MV-4-11 (cell line): ENCODE results near the gene ANAPC13.

Source experiments
- DNase-seq: peaks from one replicate; lab custom pipeline; 2025; lab: John Stamatoyannopoulos, UW

The ANAPC13 gene

DNA sequence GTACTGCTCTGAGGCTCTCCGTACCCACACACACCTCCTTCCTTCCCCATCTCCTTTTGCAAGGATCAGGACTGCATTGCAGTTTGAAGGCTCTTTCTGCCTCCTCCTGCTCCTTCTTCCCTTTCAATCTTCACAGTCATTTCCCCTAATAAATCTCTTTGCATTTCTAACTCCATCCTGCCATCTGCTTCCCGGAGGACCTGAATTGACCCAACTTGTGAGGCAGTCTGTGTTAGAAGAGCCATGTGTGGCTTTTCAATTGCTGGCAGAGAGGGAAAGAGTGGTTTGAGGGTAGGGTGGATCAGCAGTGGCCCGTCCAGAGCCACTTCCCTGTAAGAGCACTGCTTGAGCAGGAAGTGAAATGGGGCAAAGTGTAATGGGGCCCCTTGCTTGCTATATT lies 35.8 kb downstream of the ANAPC13 start:
- DNase-seq, result peak; percentile 64

DNA sequence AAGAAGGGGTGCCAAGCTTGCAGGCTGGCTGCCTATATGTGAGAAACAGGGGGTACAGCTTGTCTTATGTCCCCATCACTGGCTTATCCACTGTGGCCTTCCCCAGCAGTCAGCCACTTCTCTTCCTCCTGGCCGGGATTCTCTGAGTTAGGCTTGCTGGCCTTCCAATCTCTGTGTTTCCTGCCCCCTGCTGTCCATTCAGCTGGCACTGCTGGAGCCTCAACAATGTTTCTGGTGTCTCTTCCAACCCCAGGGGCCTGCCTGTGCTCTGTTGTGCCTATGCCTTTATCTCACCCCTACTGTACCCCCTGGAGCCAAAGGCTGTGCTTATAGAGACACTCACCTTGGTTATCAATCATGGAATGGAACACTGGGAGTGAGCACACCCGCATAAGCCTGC lies 36.5 kb downstream of the ANAPC13 start:
- no peak for DNase-seq

DNA sequence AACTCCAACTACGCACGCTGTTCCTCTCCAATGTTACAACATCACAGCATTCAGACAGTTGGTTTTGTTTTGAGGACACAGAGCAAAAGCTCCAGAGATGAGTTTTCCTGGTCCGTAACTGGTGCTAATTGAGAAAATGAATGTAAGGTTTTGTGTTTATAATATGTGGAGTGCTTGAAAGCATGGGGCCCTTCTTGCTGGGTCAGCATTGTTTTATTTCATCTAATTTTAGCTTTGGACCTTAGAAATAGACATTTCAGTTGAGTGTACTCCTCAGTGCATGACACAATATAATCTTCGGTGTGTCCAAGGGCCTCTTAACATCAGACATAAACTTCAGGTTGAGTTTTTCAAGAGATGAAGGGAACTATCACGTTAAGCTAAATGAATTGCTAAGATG lies 37.1 kb downstream of the ANAPC13 start:
- no peak for DNase-seq

DNA sequence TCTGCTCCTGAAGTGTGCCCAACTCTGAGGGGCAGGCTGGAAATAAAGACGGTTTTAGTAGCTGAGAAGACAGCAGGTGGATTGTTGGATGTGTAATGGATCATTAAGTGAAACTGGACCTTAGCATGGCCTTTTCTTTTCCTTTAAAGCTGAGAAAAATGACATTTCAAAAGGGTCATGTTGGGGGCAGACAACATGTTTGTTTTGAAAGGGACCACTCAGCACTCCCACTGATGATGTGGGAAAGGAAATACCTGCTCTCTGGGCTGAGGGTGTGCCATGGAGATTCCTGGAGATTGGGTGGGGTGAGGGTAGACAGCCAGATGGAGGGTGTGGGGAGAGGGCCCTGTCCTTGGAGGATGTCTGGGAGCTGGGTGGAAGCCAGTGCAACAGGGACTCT lies 38.4 kb downstream of the ANAPC13 start:
- DNase-seq, result no peak

DNA sequence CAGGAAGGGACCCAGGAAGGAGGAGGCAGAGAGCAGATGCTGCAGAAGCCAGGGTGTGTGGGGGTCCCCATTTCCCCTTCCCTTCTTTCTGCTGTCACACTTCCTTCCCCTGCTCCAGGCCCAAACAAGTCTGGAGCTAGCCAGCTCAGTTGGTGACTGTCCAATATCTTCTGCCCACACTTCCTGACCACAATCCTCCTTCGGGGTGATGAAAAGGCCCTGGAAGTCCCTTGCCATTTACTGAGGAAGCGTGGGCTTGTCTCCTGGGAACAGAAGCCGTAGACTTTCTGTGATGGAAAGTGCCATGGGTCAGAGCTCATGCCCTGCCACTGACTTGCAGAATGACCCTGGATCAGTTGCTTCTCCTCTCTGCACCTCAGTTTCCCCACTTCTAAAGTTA lies 39.0 kb downstream of the ANAPC13 start:
- DNase-seq, result no peak

DNA sequence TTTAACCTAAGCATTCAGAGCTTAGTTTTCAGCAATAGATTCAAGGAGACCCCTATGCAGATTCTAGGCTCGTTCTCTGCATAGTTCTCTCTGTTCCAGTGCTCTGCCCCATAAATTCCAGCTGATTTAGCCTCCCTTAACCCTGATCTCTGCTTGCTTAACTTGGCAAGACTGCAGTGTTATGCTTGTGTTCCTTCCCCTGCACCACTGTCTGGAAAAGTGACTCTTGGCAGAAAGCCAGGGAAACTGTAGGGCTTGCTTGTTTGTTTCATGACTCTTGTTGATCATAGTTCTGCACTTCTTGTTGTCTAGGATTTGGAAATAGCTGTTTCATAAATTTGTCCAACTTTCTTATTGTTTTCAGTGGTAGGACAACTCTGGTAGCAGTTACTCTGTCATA lies 40.1 kb downstream of the ANAPC13 start:
- no peak for DNase-seq

DNA sequence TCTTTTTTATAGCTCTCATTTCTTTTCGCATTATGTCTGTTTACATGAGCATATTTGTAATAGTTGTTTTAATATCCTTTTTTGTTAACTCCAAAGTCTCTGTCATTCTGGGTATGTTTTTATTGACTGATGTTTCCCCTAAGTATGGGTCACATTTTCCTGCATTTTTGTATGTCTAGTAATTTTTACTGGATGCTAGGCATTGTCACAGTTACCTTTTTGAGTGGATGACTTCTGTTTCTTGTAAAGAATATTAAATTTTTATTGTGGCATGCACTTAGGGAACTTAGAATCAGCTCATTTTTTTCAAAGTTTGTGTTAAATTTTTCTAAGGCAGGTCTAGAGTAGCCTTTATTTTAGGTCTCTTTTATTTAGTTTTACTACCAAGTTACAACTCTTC lies 40.7 kb downstream of the ANAPC13 start:
- no peak for DNase-seq

DNA sequence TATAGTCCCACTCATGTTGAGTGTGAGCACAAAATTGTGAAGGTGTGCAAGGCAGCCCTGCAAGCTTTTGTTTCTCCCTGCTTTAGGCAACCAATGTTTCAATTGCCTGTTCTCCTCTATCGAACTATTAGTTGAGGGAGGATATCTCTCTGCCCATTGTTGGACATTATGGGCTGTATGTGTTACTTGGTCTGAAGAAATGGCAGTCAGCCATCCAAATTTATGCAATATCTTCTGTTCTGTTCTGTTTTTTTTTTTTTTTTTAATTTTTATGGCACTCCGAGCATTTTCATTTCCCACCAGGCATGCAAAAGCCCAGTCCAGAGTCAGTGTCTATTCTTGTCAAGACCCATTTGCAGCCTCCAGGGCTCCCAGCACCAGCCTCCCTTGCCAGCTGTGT lies 44.0 kb downstream of the ANAPC13 start:
- no peak for DNase-seq

DNA sequence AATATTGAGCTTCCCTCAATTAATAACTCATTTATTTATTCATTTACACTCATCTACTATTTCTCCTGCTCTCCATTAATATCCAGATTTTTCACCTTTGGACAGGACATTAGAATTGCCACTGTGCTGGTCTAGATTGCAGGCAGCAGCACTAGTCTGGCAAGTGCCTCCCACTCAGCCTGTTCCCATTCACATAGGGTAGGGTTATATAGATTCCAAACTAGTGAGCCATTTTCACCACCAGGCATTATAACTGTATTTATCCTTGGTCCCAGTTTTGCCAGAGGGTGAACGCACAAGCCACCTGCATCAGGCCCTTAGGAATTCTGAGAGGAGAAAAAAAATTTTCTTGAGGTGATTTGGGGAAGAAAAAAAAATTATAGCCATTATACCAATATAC lies 44.5 kb downstream of the ANAPC13 start:
- no peak for DNase-seq

DNA sequence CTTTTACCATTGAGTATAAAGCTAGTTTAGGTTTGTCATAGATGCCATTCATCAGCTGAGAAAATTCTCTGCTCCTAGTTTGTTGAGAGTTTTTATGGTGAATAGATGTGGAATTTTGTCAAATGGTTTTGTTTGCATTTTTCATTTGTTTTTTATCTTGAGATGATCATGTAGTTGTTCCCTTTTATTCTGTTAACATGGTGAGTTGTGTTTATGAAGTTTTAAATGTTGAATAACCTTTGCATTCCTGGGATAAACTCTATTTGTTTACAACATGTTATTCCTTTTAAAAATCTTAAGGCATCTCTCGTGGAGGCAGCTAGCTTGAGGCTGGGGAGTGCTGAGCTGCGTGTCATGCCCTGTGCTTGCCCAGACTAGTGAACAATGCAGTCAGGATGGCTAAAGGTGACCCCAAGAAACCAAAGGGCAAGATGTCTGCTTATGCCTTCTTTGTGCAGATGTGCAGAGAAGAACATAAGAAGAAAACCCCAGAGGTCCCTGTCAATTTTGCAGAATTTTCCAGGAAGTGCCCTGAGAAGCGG lies 48.5 kb downstream of the ANAPC13 start:
- no peak for DNase-seq

DNA sequence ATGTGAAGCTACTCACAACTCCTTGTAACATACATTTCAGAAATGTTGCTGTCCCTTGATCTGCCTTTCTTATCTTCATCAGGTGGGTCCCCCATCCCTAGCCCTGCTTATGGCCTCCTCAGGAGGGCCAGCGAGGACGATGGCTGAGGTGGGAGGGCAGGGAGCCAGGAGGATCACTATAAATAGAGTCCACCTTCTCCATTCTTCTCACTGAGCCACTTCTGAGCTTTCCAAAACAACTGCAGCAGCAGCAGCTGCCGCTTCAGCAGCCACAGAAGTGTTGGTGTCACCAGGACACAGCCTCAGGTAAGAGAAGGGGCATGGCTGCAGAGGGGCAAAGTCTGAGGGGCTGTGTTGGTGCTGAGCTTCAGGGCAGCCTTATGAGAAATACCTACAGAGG lies 53.5 kb downstream of the ANAPC13 start:
- DNase-seq, result no peak

DNA sequence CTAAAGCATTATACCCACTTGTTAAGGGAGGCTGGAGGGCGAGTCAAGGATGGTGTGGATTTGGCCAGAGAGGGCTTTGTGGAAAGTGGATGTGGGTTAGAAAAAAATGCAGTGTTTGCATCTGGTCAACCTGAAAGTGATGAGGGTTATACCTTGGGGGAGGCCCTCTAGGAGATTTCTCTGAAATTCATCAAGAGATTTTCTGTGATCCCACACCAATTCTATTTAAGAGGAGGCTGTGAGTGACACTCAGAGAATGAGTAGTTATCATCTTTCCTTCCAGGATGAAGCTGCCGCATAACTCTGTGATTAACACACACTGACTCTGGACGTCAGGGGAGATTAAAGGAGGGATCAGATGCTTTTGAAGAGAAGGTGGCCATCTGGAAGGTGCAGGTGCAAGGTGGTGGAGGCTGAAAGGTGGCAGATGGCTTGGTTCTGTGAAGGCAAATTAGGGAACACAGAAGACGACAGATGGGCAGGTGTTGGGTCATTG lies 54.8 kb downstream of the ANAPC13 start:
- no peak for DNase-seq

DNA sequence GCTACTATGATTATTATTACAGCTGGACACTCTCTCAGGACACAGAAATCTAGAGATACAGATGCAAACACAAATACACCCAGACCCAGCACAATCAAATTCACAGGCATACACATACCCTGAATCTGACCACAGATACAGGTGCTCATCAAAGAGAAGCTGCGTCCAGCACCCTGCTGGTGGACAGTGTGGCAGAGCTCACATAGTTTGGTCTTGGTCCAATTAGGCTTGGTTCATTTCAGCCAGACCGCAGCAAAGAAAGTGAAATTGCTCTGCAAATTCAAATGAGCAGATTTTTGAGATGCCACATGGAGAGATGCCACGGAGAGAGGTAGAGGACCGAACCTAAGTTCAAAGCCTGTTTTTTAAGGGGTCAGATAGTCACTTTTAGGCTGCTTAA lies 55.6 kb downstream of the ANAPC13 start:
- DNase-seq, result no peak

DNA sequence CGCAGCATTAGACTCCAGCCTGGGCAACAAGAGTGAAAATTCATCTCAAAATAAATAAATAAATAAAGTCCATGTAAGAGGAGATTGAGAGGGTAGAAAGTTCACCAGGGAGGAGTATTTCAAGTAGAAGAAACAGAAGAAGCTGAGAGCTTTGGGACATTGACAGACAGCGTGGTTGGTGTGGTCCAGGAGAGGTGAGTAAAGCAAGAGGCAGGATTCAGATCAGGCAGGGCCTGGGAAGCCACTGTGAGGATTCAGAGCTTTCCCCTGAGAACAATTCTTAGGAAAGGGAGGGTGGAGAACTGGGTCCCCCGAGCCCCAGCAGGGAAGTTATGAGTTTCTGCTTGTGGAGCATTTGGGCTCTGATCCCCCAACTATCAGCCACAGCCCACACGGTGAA lies 57.4 kb downstream of the ANAPC13 start:
- no peak for DNase-seq
